Measurements from ENCODE around the gene CHI3L2. TPM values are rescaled to one million over a fixed set of nuclear protein-coding genes. Genes with fewer than 3 reads are reported as not detected.

Gene CHI3L2
- total and polyA plus RNA-seq, 2 donors from 2014 or later, result 5.8 to 27.2 TPM

GRCh38 chr1:111204201-111204982 is 23.1 kb upstream of the CHI3L2 start:
- Histone ChIP-seq H3K4me1 (ENCODE audit: control insufficient read depth in 2 of 3, insufficient read depth in 2 of 3, low read depth in 1 of 3, low read length in 3 of 3) (peaks cover 0 to 35% (median 24%) of the 10 kb centered on the region in 3 donors), H3K36me3 (ENCODE audit: control insufficient read depth in 2 of 3, insufficient read depth in 3 of 3, low read length in 3 of 3) (no peaks in the 10 kb centered on the region), H3K4me3 (ENCODE audit: low read length in 3 of 3) (peak overlapping the region; percentile 39 to 67 (median 55)), H3K9me3 (ENCODE audit: control insufficient read depth in 2 of 3, insufficient read depth in 1 of 3, low read length in 3 of 3) (no peaks in the 10 kb centered on the region), H3K27ac (ENCODE audit: low read depth in 2 of 2, low read length in 2 of 2) (peak overlapping the region; percentile 89 to 92), H3K27me3 (ENCODE audit: control insufficient read depth, insufficient read depth, low read length) (peaks cover 3% of the 10 kb centered on the region), H3K9ac (ENCODE audit: low read length in 3 of 3) (peak overlapping the region in 1 of 3 donors; percentile 41)
- FAIRE-seq, result no peak
- DNase-seq, result peak in 4 of 5 donors; percentile 19 to 95 (median 52)
- TF ChIP-seq CTCF (IDR thresholded peaks at IDR 0.05; ENCODE audit: borderline replicate concordance, extremely low read depth, insufficient read depth), result no peak
- intact Hi-C loops (cut with DNase I), result no loop called here

- H3K27me3 ChIP-seq (ENCODE audit: control insufficient read depth, insufficient read depth, low read length), result peaks cover 3% of the 10 kb centered on the region
- no peak for TF ChIP-seq CTCF (IDR thresholded peaks at IDR 0.05; ENCODE audit: borderline replicate concordance, extremely low read depth, insufficient read depth)
- DNase-seq, result no peak
- intact Hi-C loops (cut with DNase I), result no loop called here
- peaks cover 0 to 29% (median 17%) of the 10 kb centered on the region in 3 donors for H3K4me1 ChIP-seq (ENCODE audit: control insufficient read depth in 2 of 3, insufficient read depth in 2 of 3, low read depth in 1 of 3, low read length in 3 of 3)
- no peak overlapping the region for H3K27ac ChIP-seq (ENCODE audit: low read depth in 2 of 2, low read length in 2 of 2)
- H3K36me3 ChIP-seq (ENCODE audit: control insufficient read depth in 2 of 3, insufficient read depth in 3 of 3, low read length in 3 of 3), result no peaks in the 10 kb centered on the region
- H3K9ac ChIP-seq (ENCODE audit: low read length in 3 of 3), result no peak overlapping the region
- FAIRE-seq, result no peak
- H3K9me3 ChIP-seq (ENCODE audit: control insufficient read depth in 2 of 3, insufficient read depth in 1 of 3, low read length in 3 of 3), result no peaks in the 10 kb centered on the region
- peak overlapping the region in 1 of 3 donors; percentile 55 for H3K4me3 ChIP-seq (ENCODE audit: low read length in 3 of 3)
Observed at GRCh38 chr1:111204983-111205713, 22.4 kb upstream of the CHI3L2 start.

- intact Hi-C loops (cut with DNase I), result no loop called here
- H3K4me1 ChIP-seq (ENCODE audit: control insufficient read depth in 2 of 3, insufficient read depth in 2 of 3, low read depth in 1 of 3, low read length in 3 of 3), result peaks cover 0 to 23% (median 12%) of the 10 kb centered on the region in 3 donors
- H3K9me3 ChIP-seq (ENCODE audit: control insufficient read depth in 2 of 3, insufficient read depth in 1 of 3, low read length in 3 of 3), result no peaks in the 10 kb centered on the region
- no peak for FAIRE-seq
- H3K9ac ChIP-seq (ENCODE audit: low read length in 3 of 3), result no peak overlapping the region
- DNase-seq, result no peak
- H3K27ac ChIP-seq (ENCODE audit: low read depth in 2 of 2, low read length in 2 of 2), result no peak overlapping the region
- H3K36me3 ChIP-seq (ENCODE audit: control insufficient read depth in 2 of 3, insufficient read depth in 3 of 3, low read length in 3 of 3), result no peaks in the 10 kb centered on the region
- H3K4me3 ChIP-seq (ENCODE audit: low read length in 3 of 3), result no peak overlapping the region
- peaks cover 3% of the 10 kb centered on the region for H3K27me3 ChIP-seq (ENCODE audit: control insufficient read depth, insufficient read depth, low read length)
- no peak for TF ChIP-seq CTCF (IDR thresholded peaks at IDR 0.05; ENCODE audit: borderline replicate concordance, extremely low read depth, insufficient read depth)
Observed at GRCh38 chr1:111205714-111206050, 21.8 kb upstream of the CHI3L2 start.

Measured in kidney (tissue), 14 donors.